ENCODE measurements around the gene M1AP.

M1AP gene

GRCh38 chr2:74619651-74620297, 28.4 kb downstream of the M1AP start:
- FAIRE-seq (peak; percentile 76), DNase-seq (ENCODE audit: insufficient read length) (no peak)
- TF ChIP-seq TAF1 (IDR thresholded peaks at IDR 0.05; ENCODE audit: borderline replicate concordance, low read depth, low read length) (no peak), POLR2A (IDR thresholded peaks at IDR 0.05; ENCODE audit: low read depth, low read length) (no peak), POLR2AphosphoS5 (IDR thresholded peaks at IDR 0.05; ENCODE audit: low read depth, low read length) (no peak)

- DNase-seq (ENCODE audit: insufficient read length) (no peak), FAIRE-seq (peak; percentile 61)
- TF ChIP-seq POLR2A (IDR thresholded peaks at IDR 0.05; ENCODE audit: low read depth, low read length) (no peak), POLR2AphosphoS5 (IDR thresholded peaks at IDR 0.05; ENCODE audit: low read depth, low read length) (no peak), TAF1 (IDR thresholded peaks at IDR 0.05; ENCODE audit: borderline replicate concordance, low read depth, low read length) (no peak)
Observed at GRCh38 chr2:74618410-74619083, 29.6 kb downstream of the M1AP start.

- FAIRE-seq (no peak), DNase-seq (ENCODE audit: insufficient read length) (no peak)
- TF ChIP-seq TAF1 (IDR thresholded peaks at IDR 0.05; ENCODE audit: borderline replicate concordance, low read depth, low read length), result no peak
- no peak for TF ChIP-seq POLR2AphosphoS5 (IDR thresholded peaks at IDR 0.05; ENCODE audit: low read depth, low read length)
- TF ChIP-seq POLR2A (IDR thresholded peaks at IDR 0.05; ENCODE audit: low read depth, low read length), result no peak
Observed at GRCh38 chr2:74617122-74617521, 31.0 kb downstream of the M1AP start.

- FAIRE-seq, result no peak
Observed at GRCh38 chr2:74606927-74607326, 41.2 kb downstream of the M1AP start.

GRCh38 chr2:74603282-74604000, 44.7 kb downstream of the M1AP start:
- TF ChIP-seq TAF1 (IDR thresholded peaks at IDR 0.05; ENCODE audit: borderline replicate concordance, low read depth, low read length), result no peak
- no peak for TF ChIP-seq POLR2A (IDR thresholded peaks at IDR 0.05; ENCODE audit: low read depth, low read length)
- no peak for TF ChIP-seq POLR2AphosphoS5 (IDR thresholded peaks at IDR 0.05; ENCODE audit: low read depth, low read length)
- FAIRE-seq (no peak), DNase-seq (ENCODE audit: insufficient read length) (no peak)

More at GRCh38 chr2:74606927-74607326, 41.2 kb downstream of the M1AP start:
- DNase-seq (ENCODE audit: insufficient read length), result no peak
- TF ChIP-seq TAF1 (IDR thresholded peaks at IDR 0.05; ENCODE audit: borderline replicate concordance, low read depth, low read length) (no peak), POLR2AphosphoS5 (IDR thresholded peaks at IDR 0.05; ENCODE audit: low read depth, low read length) (no peak), POLR2A (IDR thresholded peaks at IDR 0.05; ENCODE audit: low read depth, low read length) (no peak)

- FAIRE-seq, result no peak
- DNase-seq (ENCODE audit: insufficient read length), result no peak
- TF ChIP-seq TAF1 (IDR thresholded peaks at IDR 0.05; ENCODE audit: borderline replicate concordance, low read depth, low read length) (no peak), POLR2AphosphoS5 (IDR thresholded peaks at IDR 0.05; ENCODE audit: low read depth, low read length) (no peak), POLR2A (IDR thresholded peaks at IDR 0.05; ENCODE audit: low read depth, low read length) (no peak)
Observed at GRCh38 chr2:74602586-74603281, 45.4 kb downstream of the M1AP start.

GRCh38 chr2:74599676-74600075, 48.5 kb downstream of the M1AP start:
- DNase-seq (ENCODE audit: insufficient read length) (no peak), FAIRE-seq (no peak)
- TF ChIP-seq POLR2AphosphoS5 (IDR thresholded peaks at IDR 0.05; ENCODE audit: low read depth, low read length) (no peak), TAF1 (IDR thresholded peaks at IDR 0.05; ENCODE audit: borderline replicate concordance, low read depth, low read length) (no peak), POLR2A (IDR thresholded peaks at IDR 0.05; ENCODE audit: low read depth, low read length) (no peak)

- DNase-seq (ENCODE audit: insufficient read length), result no peak
- TF ChIP-seq TAF1 (IDR thresholded peaks at IDR 0.05; ENCODE audit: borderline replicate concordance, low read depth, low read length) (no peak), POLR2AphosphoS5 (IDR thresholded peaks at IDR 0.05; ENCODE audit: low read depth, low read length) (no peak), POLR2A (IDR thresholded peaks at IDR 0.05; ENCODE audit: low read depth, low read length) (no peak)
- FAIRE-seq, result no peak
Observed at GRCh38 chr2:74597410-74597809, 50.7 kb downstream of the M1AP start.

- no peak for FAIRE-seq
- DNase-seq (ENCODE audit: insufficient read length), result no peak
- no peak for TF ChIP-seq TAF1 (IDR thresholded peaks at IDR 0.05; ENCODE audit: borderline replicate concordance, low read depth, low read length)
- no peak for TF ChIP-seq POLR2A (IDR thresholded peaks at IDR 0.05; ENCODE audit: low read depth, low read length)
- no peak for TF ChIP-seq POLR2AphosphoS5 (IDR thresholded peaks at IDR 0.05; ENCODE audit: low read depth, low read length)
Observed at GRCh38 chr2:74596584-74596983, 51.5 kb downstream of the M1AP start.

- FAIRE-seq (no peak), DNase-seq (ENCODE audit: insufficient read length) (no peak)
- TF ChIP-seq POLR2AphosphoS5 (IDR thresholded peaks at IDR 0.05; ENCODE audit: low read depth, low read length) (no peak), POLR2A (IDR thresholded peaks at IDR 0.05; ENCODE audit: low read depth, low read length) (no peak), TAF1 (IDR thresholded peaks at IDR 0.05; ENCODE audit: borderline replicate concordance, low read depth, low read length) (no peak)
Observed at GRCh38 chr2:74593826-74594772, 54.0 kb downstream of the M1AP start.

All from GM12892 (cell line).